Neural crest cell (in vitro differentiated cells): ENCODE data around the gene ZNF670. TPM values are rescaled to one million over a fixed set of nuclear protein-coding genes. Genes with fewer than 3 reads are reported as not detected.

Experiments
- DNase-seq: peaks from one replicate; pipeline ENCODE4 v3.0.0; 2021; ENCODE audit warnings: low read depth, mixed read lengths, low spot score
- H3K27ac Mint-ChIP-seq: one replicate; pipeline ENCODE4 v1.8.0; 2021; ENCODE audit warnings: mild to moderate bottlenecking, mixed read lengths; ENCODE audit not compliant: unreplicated experiment
- H3K27me3 Mint-ChIP-seq: 2 replicates; pipeline ENCODE4 v1.8.0; 2021; ENCODE audit warnings: low read depth, mild to moderate bottlenecking, mixed read lengths
- H3K36me3 Mint-ChIP-seq: 2 replicates; pipeline ENCODE4 v1.8.0; 2021; ENCODE audit warnings: low read depth, mild to moderate bottlenecking, mixed read lengths
- H3K4me1 Mint-ChIP-seq: 2 replicates; pipeline ENCODE4 v1.8.0; 2021; ENCODE audit warnings: mixed read lengths
- H3K4me3 Mint-ChIP-seq: one replicate; pipeline ENCODE4 v1.8.0; 2021; ENCODE audit warnings: mild to moderate bottlenecking, mixed read lengths
- H3K9me3 Mint-ChIP-seq: 2 replicates; pipeline ENCODE4 v1.8.0; 2021; ENCODE audit warnings: mixed read lengths
- total RNA-seq: library from RNA; stranded (reverse); gene quantifications from 2 replicates; pipeline ENCODE4 v1.2.1, GENCODE V29; 2021
- TF ChIP-seq, protein P1 (sequence below): fragments of 200-600 bp; sonication (generic); conservative IDR thresholded peaks from 2 replicates; pipeline ENCODE4 v1.5.0; 2021; ENCODE audit warnings: antibody characterized with exemption, mild to moderate bottlenecking

The ZNF670 gene
- total RNA-seq, 1 donor from 2014 or later = 13.2 TPM

DNA sequence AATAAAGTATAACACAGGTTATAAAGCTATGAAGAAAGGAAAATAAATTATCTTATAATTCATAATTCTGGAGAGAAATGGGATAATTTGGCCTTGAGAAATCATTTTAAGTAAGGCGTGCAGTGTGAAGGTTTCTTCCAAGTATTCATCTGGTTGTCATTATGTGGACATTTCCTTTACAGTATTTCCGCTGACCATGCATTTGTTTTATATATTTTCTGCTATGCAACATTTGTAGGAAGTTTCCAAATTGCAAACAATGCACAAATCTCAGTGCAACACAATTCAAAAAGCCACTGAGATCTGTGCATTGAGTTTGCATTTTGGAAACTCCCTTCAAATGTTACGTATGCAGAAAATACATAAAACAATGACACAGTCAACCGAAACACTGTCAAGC, 17.8 kb downstream of the ZNF670 start:
- Mint-ChIP-seq H3K36me3 (peaks cover 73% of the 10 kb centered on the region), H3K27ac (no peak overlapping the region), H3K9me3 (peaks cover 31% of the 10 kb centered on the region), H3K27me3 (no peaks in the 10 kb centered on the region), H3K4me1 (no peaks in the 10 kb centered on the region), H3K4me3 (no peak overlapping the region)
- TF ChIP-seq, protein P1, sequence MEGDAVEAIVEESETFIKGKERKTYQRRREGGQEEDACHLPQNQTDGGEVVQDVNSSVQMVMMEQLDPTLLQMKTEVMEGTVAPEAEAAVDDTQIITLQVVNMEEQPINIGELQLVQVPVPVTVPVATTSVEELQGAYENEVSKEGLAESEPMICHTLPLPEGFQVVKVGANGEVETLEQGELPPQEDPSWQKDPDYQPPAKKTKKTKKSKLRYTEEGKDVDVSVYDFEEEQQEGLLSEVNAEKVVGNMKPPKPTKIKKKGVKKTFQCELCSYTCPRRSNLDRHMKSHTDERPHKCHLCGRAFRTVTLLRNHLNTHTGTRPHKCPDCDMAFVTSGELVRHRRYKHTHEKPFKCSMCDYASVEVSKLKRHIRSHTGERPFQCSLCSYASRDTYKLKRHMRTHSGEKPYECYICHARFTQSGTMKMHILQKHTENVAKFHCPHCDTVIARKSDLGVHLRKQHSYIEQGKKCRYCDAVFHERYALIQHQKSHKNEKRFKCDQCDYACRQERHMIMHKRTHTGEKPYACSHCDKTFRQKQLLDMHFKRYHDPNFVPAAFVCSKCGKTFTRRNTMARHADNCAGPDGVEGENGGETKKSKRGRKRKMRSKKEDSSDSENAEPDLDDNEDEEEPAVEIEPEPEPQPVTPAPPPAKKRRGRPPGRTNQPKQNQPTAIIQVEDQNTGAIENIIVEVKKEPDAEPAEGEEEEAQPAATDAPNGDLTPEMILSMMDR = no peak
- DNase-seq = no peak

DNA sequence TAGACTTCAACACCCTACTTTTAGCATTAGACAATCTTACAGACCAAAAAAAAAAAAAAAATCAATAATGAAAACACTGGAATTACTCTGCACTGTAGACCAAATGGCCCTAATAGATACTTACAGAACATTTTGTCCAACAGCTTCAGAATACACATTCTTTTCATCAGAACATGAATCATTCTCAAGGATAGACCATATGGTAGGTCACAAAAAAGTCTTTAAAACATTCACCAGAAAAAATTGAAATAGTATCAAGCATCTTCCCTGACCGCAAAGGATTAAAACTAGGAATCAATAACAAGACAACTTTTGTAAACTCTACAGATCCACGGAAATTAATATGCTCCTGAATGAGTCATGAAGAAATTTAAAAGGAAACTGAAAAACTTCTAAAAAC, 22.5 kb downstream of the ZNF670 start:
- Mint-ChIP-seq H3K4me3 (no peak overlapping the region), H3K27ac (no peak overlapping the region), H3K36me3 (peaks cover 75% of the 10 kb centered on the region), H3K27me3 (no peaks in the 10 kb centered on the region), H3K9me3 (peaks cover 33% of the 10 kb centered on the region), H3K4me1 (no peaks in the 10 kb centered on the region)
- TF ChIP-seq, protein P1 = no peak
- no peak for DNase-seq

DNA sequence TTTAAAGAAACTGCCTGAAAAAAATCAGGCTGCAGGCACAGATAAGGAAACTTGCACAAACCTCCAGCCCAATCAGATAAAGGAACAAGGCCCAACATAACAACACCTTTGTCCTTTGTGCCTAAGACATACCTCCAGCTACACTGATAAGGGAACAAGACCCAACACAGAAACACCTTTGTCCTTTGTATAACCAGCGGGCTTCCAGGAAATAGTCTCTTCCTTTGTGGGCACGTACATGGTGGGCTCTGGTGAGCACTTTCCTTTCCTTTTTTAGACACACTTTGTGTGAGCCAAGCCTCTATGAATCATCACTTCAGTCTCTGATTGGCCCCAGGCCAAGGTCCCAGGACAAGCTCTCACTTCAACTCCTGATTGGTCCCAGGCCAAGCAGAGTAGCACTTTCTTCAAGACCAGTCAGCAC, 23.6 kb downstream of the ZNF670 start:
- Mint-ChIP-seq H3K36me3 (peaks cover 75% of the 10 kb centered on the region), H3K9me3 (peaks cover 36% of the 10 kb centered on the region)
- TF ChIP-seq, protein P1 = no peak

DNA sequence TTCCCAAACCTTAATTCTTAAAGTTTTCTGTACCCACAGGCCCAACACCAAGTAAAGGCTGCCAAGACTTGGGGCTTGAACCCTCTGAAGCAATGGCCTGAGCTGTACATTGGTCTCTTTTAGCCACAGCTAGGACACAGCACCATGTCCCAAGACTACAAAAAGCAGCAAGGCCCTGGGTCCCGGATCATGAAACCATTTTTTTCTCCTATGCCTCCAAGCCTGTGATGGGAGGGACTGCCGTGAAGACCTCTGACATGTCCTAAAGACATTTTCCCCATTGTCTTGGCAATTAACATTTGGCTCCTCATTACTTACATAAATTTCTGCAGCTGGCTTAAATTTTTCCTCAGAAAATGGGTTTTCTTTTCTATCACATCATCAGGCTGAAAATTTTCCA, 30.9 kb downstream of the ZNF670 start:
- Mint-ChIP-seq H3K4me1 (no peaks in the 10 kb centered on the region), H3K27ac (no peak overlapping the region), H3K36me3 (peaks cover 73% of the 10 kb centered on the region), H3K4me3 (no peak overlapping the region), H3K27me3 (peaks cover 3% of the 10 kb centered on the region), H3K9me3 (peaks cover 41% of the 10 kb centered on the region)
- DNase-seq = no peak
- TF ChIP-seq, protein P1 = no peak

More for the DNA sequence above, 23.6 kb downstream of the ZNF670 start:
- H3K27ac Mint-ChIP-seq = no peak overlapping the region
- H3K4me3 Mint-ChIP-seq = no peak overlapping the region
- H3K4me1 Mint-ChIP-seq = no peaks in the 10 kb centered on the region
- no peak for DNase-seq
- H3K27me3 Mint-ChIP-seq = no peaks in the 10 kb centered on the region

DNA sequence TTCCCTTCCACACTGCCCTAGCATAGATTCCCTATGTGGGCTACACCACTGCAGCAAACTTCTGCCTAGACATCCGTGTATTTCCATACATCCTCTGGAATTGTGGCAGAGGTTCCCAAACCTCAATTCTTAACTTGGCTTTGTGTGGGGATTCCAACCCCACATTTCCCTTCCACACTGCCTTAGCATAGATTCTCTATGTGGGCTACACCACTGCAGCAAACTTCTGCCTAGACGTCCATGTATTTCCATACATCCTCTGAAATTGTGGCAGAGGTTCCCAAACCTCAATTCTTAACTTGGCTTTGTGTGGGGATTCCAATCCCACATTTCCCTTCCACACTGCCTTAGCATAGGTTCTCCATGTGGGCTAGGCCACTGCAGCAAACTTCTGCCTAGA, 31.4 kb downstream of the ZNF670 start:
- DNase-seq = no peak
- TF ChIP-seq, protein P1 = no peak
- Mint-ChIP-seq H3K27ac (no peak overlapping the region), H3K36me3 (peaks cover 73% of the 10 kb centered on the region), H3K9me3 (peaks cover 44% of the 10 kb centered on the region), H3K27me3 (peaks cover 3% of the 10 kb centered on the region), H3K4me1 (no peaks in the 10 kb centered on the region), H3K4me3 (no peak overlapping the region)

DNA sequence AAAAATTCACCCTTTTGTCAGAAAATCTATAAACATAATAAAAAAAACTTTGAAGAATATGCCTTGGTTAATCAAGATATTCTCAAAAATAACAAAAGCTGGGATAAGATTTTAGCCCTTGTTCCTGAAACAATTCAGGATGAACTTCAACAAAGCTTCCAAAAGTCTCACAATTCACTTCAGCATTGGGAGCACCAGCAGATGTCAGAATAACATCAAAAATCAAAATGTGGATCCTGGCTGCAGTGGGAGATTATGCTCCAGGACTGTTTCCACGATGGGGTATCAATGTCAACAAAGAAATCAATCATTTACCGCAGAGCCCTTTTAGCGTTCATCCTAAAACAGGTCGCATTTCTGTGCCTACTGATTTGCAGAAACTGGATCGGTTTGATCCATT, 35.2 kb downstream of the ZNF670 start:
- TF ChIP-seq, protein P1 = no peak
- Mint-ChIP-seq H3K4me1 (no peaks in the 10 kb centered on the region), H3K4me3 (no peak overlapping the region), H3K27ac (no peak overlapping the region), H3K36me3 (peaks cover 82% of the 10 kb centered on the region), H3K27me3 (no peaks in the 10 kb centered on the region), H3K9me3 (peaks cover 35% of the 10 kb centered on the region)
- no peak for DNase-seq
